ENCODE data around the gene BMP8B.
"Not testable (repeated sequence)": the region's sequence is repeated elsewhere in the genome, so short reads cannot be mapped to it uniquely, and the experiment has no call there.

The BMP8B gene

GRCh38 chr1:39822146-39822545 lies 33.5 kb upstream of the BMP8B start:
- no peak overlapping the region for H3K4me3 ChIP-seq (ENCODE audit: low read depth, low read length)
- TF ChIP-seq, protein P1, sequence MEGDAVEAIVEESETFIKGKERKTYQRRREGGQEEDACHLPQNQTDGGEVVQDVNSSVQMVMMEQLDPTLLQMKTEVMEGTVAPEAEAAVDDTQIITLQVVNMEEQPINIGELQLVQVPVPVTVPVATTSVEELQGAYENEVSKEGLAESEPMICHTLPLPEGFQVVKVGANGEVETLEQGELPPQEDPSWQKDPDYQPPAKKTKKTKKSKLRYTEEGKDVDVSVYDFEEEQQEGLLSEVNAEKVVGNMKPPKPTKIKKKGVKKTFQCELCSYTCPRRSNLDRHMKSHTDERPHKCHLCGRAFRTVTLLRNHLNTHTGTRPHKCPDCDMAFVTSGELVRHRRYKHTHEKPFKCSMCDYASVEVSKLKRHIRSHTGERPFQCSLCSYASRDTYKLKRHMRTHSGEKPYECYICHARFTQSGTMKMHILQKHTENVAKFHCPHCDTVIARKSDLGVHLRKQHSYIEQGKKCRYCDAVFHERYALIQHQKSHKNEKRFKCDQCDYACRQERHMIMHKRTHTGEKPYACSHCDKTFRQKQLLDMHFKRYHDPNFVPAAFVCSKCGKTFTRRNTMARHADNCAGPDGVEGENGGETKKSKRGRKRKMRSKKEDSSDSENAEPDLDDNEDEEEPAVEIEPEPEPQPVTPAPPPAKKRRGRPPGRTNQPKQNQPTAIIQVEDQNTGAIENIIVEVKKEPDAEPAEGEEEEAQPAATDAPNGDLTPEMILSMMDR (IDR thresholded peaks at IDR 0.05; ENCODE audit: borderline replicate concordance, insufficient read depth, low read depth, low read length), result no peak

- H3K4me3 ChIP-seq (ENCODE audit: low read depth, low read length), result no peak overlapping the region
- TF ChIP-seq, protein P1 (IDR thresholded peaks at IDR 0.05; ENCODE audit: borderline replicate concordance, insufficient read depth, low read depth, low read length), result no peak
Observed at GRCh38 chr1:39819091-39819812, 30.6 kb upstream of the BMP8B start.

DNA sequence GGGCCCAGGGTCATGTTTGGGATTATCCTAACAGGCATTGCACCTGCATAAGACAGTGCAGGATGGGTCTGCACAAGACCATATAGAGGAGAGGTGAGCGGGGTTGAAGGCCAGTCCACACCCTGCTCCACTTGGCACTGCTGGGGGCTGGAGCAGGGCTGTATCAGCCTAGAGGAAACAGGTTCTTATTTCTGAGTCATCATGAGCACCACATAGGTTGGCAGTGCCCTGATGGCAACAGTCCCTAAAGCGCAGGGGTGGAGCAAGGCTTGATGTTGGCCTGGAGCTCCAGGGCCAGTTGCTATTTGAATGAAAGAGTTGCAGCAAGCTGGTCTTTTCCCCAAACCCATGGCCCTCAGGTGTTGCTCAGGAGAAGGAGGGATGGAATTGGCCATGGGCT lies 29.8 kb upstream of the BMP8B start:
- TF ChIP-seq, protein P1 (IDR thresholded peaks at IDR 0.05; ENCODE audit: borderline replicate concordance, insufficient read depth, low read depth, low read length), result no peak
- H3K4me3 ChIP-seq (ENCODE audit: low read depth, low read length), result no peak overlapping the region

GRCh38 chr1:39817091-39817932 lies 28.6 kb upstream of the BMP8B start:
- not testable (repeated sequence) for H3K4me3 ChIP-seq (ENCODE audit: low read depth, low read length)

DNA sequence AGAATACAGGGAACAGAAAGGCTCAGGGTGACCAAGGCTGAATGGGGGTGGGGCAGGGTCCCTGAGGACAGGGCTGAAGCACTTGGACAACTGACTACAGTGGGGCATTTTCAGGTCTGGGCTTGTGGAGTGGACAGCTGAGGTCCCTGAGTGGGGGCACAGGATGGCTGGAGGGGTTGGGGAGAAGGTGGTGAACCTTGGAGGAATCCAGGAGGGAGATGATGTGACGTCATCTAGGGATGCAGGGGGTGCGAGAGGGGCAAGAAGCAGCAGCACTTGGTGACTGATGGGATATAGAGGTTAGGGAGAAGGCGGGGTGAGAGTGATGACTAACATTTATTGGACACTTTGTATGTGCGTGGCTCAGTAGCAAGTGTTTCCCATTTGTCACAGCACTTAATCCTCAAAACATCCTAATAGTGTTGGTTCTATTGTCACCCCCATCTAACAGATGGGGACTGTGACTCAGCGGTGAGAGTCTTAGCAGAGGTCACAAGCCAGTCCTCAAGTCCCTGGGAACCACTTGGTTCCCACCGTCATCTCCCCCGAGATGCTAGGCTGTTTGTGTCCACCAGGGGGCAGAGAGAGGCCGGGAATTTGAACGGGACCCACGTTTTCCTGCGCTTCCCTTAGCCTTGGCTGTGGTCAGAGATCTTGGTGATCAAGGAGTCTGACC lies 27.9 kb upstream of the BMP8B start:
- TF ChIP-seq, protein P1 (IDR thresholded peaks at IDR 0.05; ENCODE audit: borderline replicate concordance, insufficient read depth, low read depth, low read length), result peak; percentile 79
- no peak overlapping the region for H3K4me3 ChIP-seq (ENCODE audit: low read depth, low read length)

GRCh38 chr1:39812913-39813312 lies 24.2 kb upstream of the BMP8B start:
- H3K4me3 ChIP-seq (ENCODE audit: low read depth, low read length), result no peak overlapping the region
- TF ChIP-seq, protein P1 (IDR thresholded peaks at IDR 0.05; ENCODE audit: borderline replicate concordance, insufficient read depth, low read depth, low read length), result no peak

- TF ChIP-seq, protein P1 (IDR thresholded peaks at IDR 0.05; ENCODE audit: borderline replicate concordance, insufficient read depth, low read depth, low read length), result no peak
- no peak overlapping the region for H3K4me3 ChIP-seq (ENCODE audit: low read depth, low read length)
Observed at GRCh38 chr1:39808784-39809517, 20.3 kb upstream of the BMP8B start.
